Heart left ventricle (tissue), 13 donors: ENCODE data around the gene SLC37A1.

ENCODE experiments used
- CTCF ChIP-seq, 12 donors: fragments of 200-600 bp; sonication (generic) in 4 of 12; IDR thresholded peaks; one replicate each; pipeline versions ENCODE4 v1.5.0 to v1.8.0; 2018 to 2022; ENCODE audit warnings: antibody characterized with exemption in 12 of 12, mild to moderate bottlenecking in 5 of 12
- POLR2A ChIP-seq, 2 donors: fragments of 450-650 bp; IDR thresholded peaks; one replicate each; pipeline ENCODE4 v1.6.1; 2017; ENCODE audit warnings: antibody characterized with exemption in 2 of 2, mild to moderate bottlenecking in 2 of 2, moderate library complexity in 2 of 2
- donor health status: ischemic (EF 13 %, LVEDD 7.1; RV severe dilation, severe dysfunction).
- donor health status: DM: no; HTN: yes; CAD: no.
- donor health status: DM: no; HTN: no; CAD: no.
- donor health status: ischemic (EF 25% LVEDD 6.9; RV normal size, moderate dysfunction).
- donor health status: ischemic (EF 25% LVEDD 5.7; RV mildly dilated, moderate dysfunction).
- donor health status: ischemic (EF 35%, LVEDD 5.7; RV mildly dilated, moderate dysfunction).
- donor health status: nonischemic (EF 11% LVEDD 7.7; RV severe dilation, severe dysfunction).
- donor health status: DM: yes; HTN: yes; CAD: no.
- donor health status: PGD.
- donor health status: ischemic (EF 29% LVEDD 5.4; RV normal size, mild dysfunction).
- donor health status: nonischemic (EF 23%, LVEDD 6.1; RV moderate dilation, normal function).

- TF ChIP-seq CTCF (IDR thresholded peaks at IDR 0.05) (no peak), POLR2A (IDR thresholded peaks at IDR 0.05) (no peak)
Measured at GRCh38 chr21:42534421-42535378, 21.0 kb downstream of the SLC37A1 start.
